ENCODE results near the gene ABCF3. TPM values are rescaled to one million over a fixed set of nuclear protein-coding genes. Genes with fewer than 3 reads are reported as not detected.

ABCF3 gene
- total and polyA plus RNA-seq, 2 of the 13 experiments (the other 11 are each of a cell fraction or from before 2014, with no cell fraction given): 38.8 to 46.5 TPM

DNA sequence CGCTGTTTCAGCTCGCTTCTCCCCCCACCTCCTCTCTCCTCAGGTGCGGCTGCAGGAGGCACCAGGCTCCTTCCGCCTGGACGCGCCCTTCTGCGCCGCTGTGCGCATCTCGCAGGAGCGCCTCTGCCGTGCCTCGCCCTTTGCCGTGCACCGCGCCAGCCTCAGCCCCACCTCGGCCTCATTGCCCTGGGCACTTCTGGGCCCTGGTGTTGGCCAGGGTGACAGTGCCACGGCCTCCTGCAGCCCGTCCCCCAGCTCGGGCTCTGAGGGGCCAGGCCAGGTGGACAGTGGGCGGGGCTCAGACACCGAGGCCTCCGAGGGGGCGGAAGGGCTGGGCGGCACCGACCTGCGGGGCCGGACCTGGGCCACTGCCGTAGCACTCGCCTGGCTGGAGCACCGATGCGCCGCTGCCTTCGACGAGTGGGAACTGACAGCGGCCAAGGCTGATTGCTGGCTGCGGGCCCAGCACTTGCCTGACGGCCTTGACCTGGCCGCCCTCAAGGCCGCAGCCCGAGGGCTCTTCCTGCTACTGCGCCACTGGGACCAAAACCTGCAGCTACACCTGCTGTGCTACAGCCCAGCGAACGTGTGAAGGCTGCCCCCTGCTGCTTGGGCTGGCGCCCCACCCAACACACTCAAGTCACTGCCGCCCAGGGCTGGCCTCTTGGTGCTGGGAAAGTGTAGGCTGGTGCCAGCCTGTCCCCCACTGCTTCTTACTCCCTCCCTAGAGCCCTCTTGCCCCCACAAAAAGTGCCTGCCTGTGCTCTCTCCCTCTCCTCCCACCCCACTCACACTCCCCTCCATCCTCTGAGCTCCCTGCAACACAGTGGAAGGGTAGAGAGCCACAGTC is 55.7 kb downstream of the ABCF3 start (continued):
- TF ChIP-seq, protein P1, sequence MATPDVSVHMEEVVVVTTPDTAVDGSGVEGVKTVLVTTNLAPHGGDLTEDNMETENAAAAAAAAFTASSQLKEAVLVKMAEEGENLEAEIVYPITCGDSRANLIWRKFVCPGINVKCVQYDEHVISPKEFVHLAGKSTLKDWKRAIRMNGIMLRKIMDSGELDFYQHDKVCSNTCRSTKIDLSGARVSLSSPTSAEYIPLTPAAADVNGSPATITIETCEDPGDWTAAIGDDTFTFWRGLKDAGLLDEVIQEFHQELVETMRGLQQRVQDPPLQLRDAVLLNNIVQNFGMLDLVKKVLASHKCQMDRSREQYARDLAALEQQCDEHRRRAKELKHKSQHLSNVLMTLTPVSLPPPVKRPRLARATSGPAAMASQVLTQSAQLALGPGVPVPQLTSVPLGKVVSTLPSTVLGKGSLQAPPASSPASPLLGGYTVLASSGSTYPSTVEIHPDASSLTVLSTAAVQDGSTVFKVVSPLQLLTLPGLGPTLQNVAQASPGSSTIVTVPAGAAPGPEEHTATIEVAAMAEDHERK (CRISPR knock-in tag; IDR thresholded peaks at IDR 0.05; ENCODE audit: low read depth): no peak
- TF ChIP-seq SRF (IDR thresholded peaks at IDR 0.05; ENCODE audit: low read depth, low read length): no peak
- TF ChIP-seq, protein P2, sequence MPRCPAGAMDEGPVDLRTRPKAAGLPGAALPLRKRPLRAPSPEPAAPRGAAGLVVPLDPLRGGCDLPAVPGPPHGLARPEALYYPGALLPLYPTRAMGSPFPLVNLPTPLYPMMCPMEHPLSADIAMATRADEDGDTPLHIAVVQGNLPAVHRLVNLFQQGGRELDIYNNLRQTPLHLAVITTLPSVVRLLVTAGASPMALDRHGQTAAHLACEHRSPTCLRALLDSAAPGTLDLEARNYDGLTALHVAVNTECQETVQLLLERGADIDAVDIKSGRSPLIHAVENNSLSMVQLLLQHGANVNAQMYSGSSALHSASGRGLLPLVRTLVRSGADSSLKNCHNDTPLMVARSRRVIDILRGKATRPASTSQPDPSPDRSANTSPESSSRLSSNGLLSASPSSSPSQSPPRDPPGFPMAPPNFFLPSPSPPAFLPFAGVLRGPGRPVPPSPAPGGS (CRISPR knock-in tag; IDR thresholded peaks at IDR 0.05): peak; percentile 82; the same call in 1 of the 2 replicates
- no peak for TF ChIP-seq SP2 (CRISPR knock-in tag; IDR thresholded peaks at IDR 0.05)
- TF ChIP-seq ZNF883 (CRISPR knock-in tag; IDR thresholded peaks at IDR 0.05; ENCODE audit: not compliant biosample characterization): no peak
- TF ChIP-seq, protein P3, sequence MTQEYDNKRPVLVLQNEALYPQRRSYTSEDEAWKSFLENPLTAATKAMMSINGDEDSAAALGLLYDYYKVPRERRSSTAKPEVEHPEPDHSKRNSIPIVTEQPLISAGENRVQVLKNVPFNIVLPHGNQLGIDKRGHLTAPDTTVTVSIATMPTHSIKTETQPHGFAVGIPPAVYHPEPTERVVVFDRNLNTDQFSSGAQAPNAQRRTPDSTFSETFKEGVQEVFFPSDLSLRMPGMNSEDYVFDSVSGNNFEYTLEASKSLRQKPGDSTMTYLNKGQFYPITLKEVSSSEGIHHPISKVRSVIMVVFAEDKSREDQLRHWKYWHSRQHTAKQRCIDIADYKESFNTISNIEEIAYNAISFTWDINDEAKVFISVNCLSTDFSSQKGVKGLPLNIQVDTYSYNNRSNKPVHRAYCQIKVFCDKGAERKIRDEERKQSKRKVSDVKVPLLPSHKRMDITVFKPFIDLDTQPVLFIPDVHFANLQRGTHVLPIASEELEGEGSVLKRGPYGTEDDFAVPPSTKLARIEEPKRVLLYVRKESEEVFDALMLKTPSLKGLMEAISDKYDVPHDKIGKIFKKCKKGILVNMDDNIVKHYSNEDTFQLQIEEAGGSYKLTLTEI (CRISPR knock-in tag; conservative IDR thresholded peaks at IDR 0.05): no peak
- peak; percentile 62; the same call in 1 of the 2 replicates for TF ChIP-seq DNMT1 (CRISPR knock-in tag; IDR thresholded peaks at IDR 0.05)
- no peak; the same call in 1 of the 2 replicates for TF ChIP-seq ZNF780A (CRISPR knock-in tag; IDR thresholded peaks at IDR 0.05)
- peak in 1 of 2 experiments; percentile 98; a peak in 1 of 4 replicates for TF ChIP-seq KLF16 (CRISPR knock-in tag; IDR thresholded peaks at IDR 0.05)
- TF ChIP-seq FOXC1 (CRISPR knock-in tag; IDR thresholded peaks at IDR 0.05; ENCODE audit: borderline replicate concordance): no peak; the same call in none of the 2 replicates
- TF ChIP-seq HDAC1 (CRISPR knock-in tag; IDR thresholded peaks at IDR 0.05): peak; percentile 96
- TF ChIP-seq SRSF4 (IDR thresholded peaks at IDR 0.05; ENCODE audit: low read depth, low read length, poor library complexity, severe bottlenecking): no peak
- no peak for TF ChIP-seq POLR2AphosphoS2 (IDR thresholded peaks at IDR 0.05; ENCODE audit: low read depth, low read length)
- peak; percentile 95; the same call in 1 of the 2 replicates for TF ChIP-seq ZNF747 (CRISPR knock-in tag; IDR thresholded peaks at IDR 0.05; ENCODE audit: borderline replicate concordance)
- peak; percentile 82; the same call in 1 of the 2 replicates for TF ChIP-seq SNAI1 (CRISPR knock-in tag; IDR thresholded peaks at IDR 0.05; ENCODE audit: borderline replicate concordance)
- peak; percentile 63; the same call in 1 of the 2 replicates for TF ChIP-seq PHF8 (CRISPR knock-in tag; IDR thresholded peaks at IDR 0.05)
- TF ChIP-seq, protein P4, sequence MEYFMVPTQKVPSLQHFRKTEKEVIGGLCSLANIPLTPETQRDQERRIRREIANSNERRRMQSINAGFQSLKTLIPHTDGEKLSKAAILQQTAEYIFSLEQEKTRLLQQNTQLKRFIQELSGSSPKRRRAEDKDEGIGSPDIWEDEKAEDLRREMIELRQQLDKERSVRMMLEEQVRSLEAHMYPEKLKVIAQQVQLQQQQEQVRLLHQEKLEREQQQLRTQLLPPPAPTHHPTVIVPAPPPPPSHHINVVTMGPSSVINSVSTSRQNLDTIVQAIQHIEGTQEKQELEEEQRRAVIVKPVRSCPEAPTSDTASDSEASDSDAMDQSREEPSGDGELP (IDR thresholded peaks at IDR 0.05; ENCODE audit: borderline replicate concordance, low read depth): peak; percentile 74; the same call in 1 of the 2 replicates
- peak; percentile 85; the same call in 1 of the 2 replicates for TF ChIP-seq ZBTB42 (CRISPR knock-in tag; IDR thresholded peaks at IDR 0.05)
- 0 out of 2 replicates have a peak, but pooled peaks have one; percentile 40 for TF ChIP-seq PRMT3 (CRISPR knock-in tag; IDR thresholded peaks at IDR 0.05; ENCODE audit: borderline replicate concordance, low read depth)
- TF ChIP-seq, protein P5, sequence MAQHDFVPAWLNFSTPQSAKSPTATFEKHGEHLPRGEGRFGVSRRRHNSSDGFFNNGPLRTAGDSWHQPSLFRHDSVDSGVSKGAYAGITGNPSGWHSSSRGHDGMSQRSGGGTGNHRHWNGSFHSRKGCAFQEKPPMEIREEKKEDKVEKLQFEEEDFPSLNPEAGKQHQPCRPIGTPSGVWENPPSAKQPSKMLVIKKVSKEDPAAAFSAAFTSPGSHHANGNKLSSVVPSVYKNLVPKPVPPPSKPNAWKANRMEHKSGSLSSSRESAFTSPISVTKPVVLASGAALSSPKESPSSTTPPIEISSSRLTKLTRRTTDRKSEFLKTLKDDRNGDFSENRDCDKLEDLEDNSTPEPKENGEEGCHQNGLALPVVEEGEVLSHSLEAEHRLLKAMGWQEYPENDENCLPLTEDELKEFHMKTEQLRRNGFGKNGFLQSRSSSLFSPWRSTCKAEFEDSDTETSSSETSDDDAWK (CRISPR knock-in tag; IDR thresholded peaks at IDR 0.05): no peak
- TF ChIP-seq FOSL2 (CRISPR knock-in tag; IDR thresholded peaks at IDR 0.05): peak; percentile 68

Measured in HepG2 (cell line).